HFF-Myc (cell line): Measurements from ENCODE around the gene CYP4A22.

Source experiments
- DNase-seq: peaks from one replicate; pipeline ENCODE4 v3.0.0-alpha.2; 2011; ENCODE audit warnings: low read depth; ENCODE audit errors: extremely low read depth
- H3K4me3 ChIP-seq: replicated peaks from 2 replicates; pipeline ENCODE4 v1.5.1; 2011; ENCODE audit warnings: low read depth, mild to moderate bottlenecking, control low read depth, low read length
- CTCF ChIP-seq: IDR thresholded peaks from 2 replicates; pipeline ENCODE4 v1.5.1; 2012; ENCODE audit warnings: mild to moderate bottlenecking, low read depth, low read length, control low read depth; ENCODE audit errors: missing control alignments

CYP4A22 gene

DNA sequence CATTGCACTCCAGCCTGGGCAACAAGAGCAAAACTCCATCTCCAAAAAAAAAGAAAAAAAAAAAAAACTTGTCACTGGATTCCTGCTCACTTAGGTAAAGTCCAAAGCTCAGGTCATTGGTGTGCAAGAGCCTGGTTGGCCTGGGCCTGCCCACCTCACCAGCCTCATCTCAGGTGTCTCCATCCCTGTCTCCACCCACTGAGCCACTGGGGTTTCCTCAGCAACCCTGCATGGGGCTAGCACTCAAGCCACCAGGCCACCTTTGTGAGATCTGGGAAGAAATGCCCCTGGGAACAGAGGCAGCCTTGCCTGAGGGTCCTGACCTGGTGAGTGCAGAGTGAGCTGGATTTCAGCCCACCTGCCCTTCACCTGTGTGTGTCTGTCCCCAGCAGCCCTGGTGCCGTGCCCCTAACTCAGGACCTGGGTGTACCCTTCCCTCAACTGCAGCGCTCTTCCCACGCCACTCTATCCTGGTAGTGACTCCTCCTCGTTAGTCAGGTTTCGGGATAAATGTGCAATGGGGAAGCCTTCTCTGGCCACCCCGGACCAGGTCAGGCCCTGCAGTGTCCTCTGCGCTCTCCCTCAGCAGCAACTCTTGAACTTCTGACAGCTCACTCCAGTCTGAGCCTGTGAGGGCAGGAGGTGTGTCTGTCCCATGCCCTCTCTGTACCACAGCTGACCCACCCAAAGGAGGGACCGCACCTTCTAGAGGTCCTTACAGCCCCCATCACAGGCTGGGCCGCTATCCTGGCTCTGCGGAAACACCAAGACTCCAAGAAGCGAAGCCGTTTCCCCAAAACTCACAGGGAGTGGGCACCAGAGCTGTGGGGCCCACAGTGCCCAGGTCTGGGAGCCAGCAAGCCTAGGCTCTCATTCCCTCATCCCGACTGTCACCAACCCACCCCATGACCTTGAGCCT, 49.3 kb downstream of the CYP4A22 start:
- TF ChIP-seq CTCF, result no peak
- DNase-seq, result no peak

DNA sequence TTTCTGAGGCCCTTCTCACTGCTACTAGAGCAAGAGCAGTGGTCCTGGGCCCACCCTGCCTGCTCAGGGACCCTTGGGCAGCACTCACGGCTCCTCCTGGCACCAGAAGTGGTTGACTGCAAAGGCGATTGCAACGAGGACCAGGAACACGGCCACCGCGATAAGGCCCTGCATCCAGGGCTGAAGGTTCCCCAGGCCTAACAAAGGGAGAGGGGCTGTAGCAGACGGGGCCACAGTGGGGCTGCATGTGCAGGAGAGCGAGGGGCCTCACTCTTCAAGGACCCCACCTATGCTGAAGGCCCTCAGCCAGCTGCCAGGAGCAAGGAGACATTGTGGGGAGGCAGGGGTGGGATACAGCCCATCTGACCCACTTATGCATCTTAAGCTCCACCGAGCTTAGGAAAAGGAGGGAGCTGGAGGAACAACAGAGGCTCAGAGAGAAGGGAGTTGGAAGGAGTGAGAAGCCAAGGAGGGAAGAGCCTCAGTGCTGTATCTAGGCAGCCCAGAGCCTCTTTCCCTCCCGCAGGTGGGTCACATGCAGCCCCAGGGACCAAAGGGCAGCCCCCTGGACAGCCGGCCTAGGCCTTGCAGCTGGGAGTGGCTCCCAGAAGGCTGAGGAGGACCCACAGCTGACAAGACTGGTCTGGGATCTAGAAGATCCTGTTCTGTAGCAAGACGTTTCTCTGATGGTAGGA, 50.1 kb downstream of the CYP4A22 start:
- no peak for DNase-seq
- TF ChIP-seq CTCF, result no peak
- H3K4me3 ChIP-seq, result no peak overlapping the region

More for the DNA sequence above, 49.3 kb downstream of the CYP4A22 start:
- H3K4me3 ChIP-seq, result no peak overlapping the region

- no peak for TF ChIP-seq CTCF
- no peak for DNase-seq
- H3K4me3 ChIP-seq, result no peak overlapping the region
Measured at GRCh38 chr1:47187926-47188250, 50.6 kb downstream of the CYP4A22 start.

DNA sequence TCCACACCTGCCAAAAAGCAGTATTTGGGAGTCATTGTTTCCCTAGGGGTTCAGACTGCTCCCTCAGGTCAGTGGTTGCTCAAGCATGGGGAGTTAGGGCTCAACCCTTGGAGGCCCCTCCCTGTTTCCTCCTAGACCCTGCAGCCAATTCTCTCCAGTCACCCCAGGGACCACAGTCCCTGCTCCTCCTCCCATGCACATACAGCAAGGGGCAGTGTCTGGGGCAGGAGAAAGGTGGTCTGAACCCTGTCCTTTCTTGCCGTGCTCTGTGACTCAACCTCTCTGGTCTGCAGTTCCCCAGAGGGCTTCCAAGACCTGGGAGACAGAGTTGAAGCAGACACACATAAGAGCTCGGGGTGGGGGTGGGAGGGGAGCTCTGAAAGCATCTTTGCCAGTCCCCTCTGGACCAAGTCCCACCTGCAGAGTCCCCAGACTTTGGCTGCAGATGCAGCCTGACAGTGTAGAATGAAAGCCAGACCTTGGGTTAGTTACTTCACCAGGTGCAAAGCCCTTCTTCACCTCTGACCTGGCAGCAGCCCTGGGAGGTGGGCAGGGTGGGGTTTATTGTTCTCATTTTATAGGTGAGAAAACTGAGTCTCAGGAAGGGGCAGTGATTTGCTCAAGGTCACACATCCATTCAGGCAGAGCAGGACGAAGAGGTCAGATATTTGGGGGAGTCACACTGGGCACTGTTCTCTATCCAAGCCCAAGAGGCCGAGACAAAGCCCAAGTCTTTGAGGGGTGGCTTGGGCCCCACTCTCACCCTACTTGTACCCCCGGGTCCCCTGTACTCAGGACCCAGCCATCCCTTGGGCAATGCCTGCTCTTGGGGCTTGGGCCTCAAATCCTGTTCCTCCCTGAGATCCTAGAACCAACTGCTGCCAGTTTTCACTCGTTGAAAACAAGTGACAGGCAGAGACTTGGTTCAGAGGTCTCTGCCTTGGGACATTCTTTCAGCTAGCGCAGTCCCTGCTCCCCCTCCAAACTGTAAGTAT, 51.8 kb downstream of the CYP4A22 start:
- DNase-seq, result no peak
- no peak overlapping the region for H3K4me3 ChIP-seq
- no peak for TF ChIP-seq CTCF

DNA sequence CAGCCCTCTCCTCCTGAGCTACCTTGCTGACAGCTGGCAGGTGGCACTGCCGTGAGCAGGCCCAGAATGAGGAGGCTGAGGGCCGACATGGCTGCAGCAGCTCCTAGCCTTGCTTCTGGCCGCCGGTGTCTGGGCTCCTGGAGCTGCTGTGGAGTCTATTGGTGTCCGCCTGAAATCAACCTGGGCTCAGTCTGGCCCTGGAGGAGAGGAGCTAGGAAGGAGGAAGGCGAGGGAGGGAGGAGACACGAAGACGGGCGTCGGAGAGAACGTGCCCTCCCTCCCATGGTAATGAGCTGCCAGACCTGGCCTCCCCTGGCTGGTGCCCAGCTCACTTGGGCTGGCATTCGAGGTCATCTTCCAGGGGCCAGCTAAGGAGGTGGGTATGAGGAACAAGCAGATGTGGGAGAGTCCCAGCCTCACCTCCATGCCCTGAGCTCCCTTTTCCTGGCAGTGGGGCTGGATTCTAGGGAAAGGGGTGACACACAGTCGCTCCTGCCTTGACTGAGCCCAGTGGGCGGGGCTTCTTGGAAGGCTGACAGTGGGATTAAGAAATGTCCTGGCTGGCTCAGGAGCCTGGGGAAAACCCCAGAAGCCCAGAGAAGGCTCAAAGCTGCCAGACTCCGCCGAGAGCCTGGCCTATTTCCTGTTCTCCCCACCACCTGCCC, 52.7 kb downstream of the CYP4A22 start, which contains the start of gene PDZK1IP1:
Gene PDZK1IP1, minus strand, starts transcription at position 193 of the 665 bp plus-strand sequence. Its CDS starts 104 bp downstream, at position 89.
- TF ChIP-seq CTCF, result no peak
- DNase-seq, result no peak
- no peak within 1 kb of the TSS for H3K4me3 ChIP-seq

- DNase-seq, result no peak
- TF ChIP-seq CTCF, result no peak
- no peak overlapping the region for H3K4me3 ChIP-seq
Measured at GRCh38 chr1:47190509-47190855, 53.2 kb downstream of the CYP4A22 start.
